Liver (tissue), 9 donors: ENCODE data around the gene ZNF579. TPM values are rescaled to one million over a fixed set of nuclear protein-coding genes. Genes with fewer than 3 reads are reported as not detected.

Experiments used
- DNase-seq: peaks from one replicate; pipeline ENCODE4 v3.0.0-alpha.2; 2017; ENCODE audit warnings: low spot score
- H3K27ac ChIP-seq, 2 donors: one replicate each; pipeline ENCODE4 v1.7.0; 2013; ENCODE audit warnings: inconsistent platforms in 2 of 2, low read length in 2 of 2, control low read depth in 1 of 2, low read depth in 1 of 2, mild to moderate bottlenecking in 1 of 2
- H3K27me3 ChIP-seq, 4 donors: one replicate each; pipeline versions ENCODE4 v1.6.1 to v1.7.0; 2013; ENCODE audit warnings: low read length in 3 of 4, inconsistent platforms in 1 of 4, mild to moderate bottlenecking in 1 of 4, moderate library complexity in 1 of 4; ENCODE audit not compliant: control insufficient read depth in 4 of 4, insufficient read depth in 4 of 4
- H3K36me3 ChIP-seq, 4 donors: one replicate each; pipeline versions ENCODE4 v1.6.1 to v1.7.0; 2013; ENCODE audit warnings: low read length in 3 of 4, mild to moderate bottlenecking in 3 of 4, low read depth in 1 of 4, moderate library complexity in 1 of 4; ENCODE audit not compliant: control insufficient read depth in 4 of 4, insufficient read depth in 3 of 4
- H3K4me1 ChIP-seq, 4 donors: one replicate each; pipeline versions ENCODE4 v1.6.1 to v1.7.0; 2013; ENCODE audit warnings: low read length in 3 of 4, mild to moderate bottlenecking in 3 of 4, moderate library complexity in 1 of 4; ENCODE audit not compliant: control insufficient read depth in 4 of 4, insufficient read depth in 4 of 4
- H3K4me3 ChIP-seq, 3 donors: one replicate each; pipeline versions ENCODE4 v1.6.1 to v1.7.0; 2013; ENCODE audit warnings: low read length in 3 of 3, control low read depth in 1 of 3, low read depth in 1 of 3, mild to moderate bottlenecking in 1 of 3
- H3K9ac ChIP-seq, 2 donors: one replicate each; pipeline ENCODE4 v1.7.0; 2013; ENCODE audit warnings: low read length in 2 of 2, mild to moderate bottlenecking in 2 of 2, moderate library complexity in 2 of 2, control low read depth in 1 of 2, low read depth in 1 of 2
- H3K9me3 ChIP-seq, 4 donors: one replicate each; pipeline versions ENCODE4 v1.6.1 to v1.7.0; 2013; ENCODE audit warnings: low read length in 3 of 4; ENCODE audit not compliant: control insufficient read depth in 4 of 4
- ATF3 ChIP-seq: IDR thresholded peaks from 2 replicates; pipeline ENCODE4 v1.6.1; 2016; ENCODE audit warnings: antibody characterized with exemption
- CTCF ChIP-seq: fragments of 150-350 bp; IDR thresholded peaks from 2 replicates; pipeline ENCODE4 v1.5.1; 2017; ENCODE audit warnings: improper control_type of control experiment, low read depth, low read length; ENCODE audit not compliant: missing input control
- EGR1 ChIP-seq, 2 donors: IDR thresholded peaks; 2 replicates each; pipeline ENCODE4 v1.6.1; 2016 to 2018; ENCODE audit warnings: antibody characterized with exemption in 2 of 2, low read depth in 2 of 2
- FOXA1 ChIP-seq: IDR thresholded peaks from 2 replicates; pipeline ENCODE4 v1.6.1; 2016; ENCODE audit warnings: antibody characterized with exemption
- FOXA2 ChIP-seq: IDR thresholded peaks from 2 replicates; pipeline ENCODE4 v1.6.1; 2016; ENCODE audit warnings: antibody characterized with exemption
- GABPA ChIP-seq, 2 donors: IDR thresholded peaks in 1 of 2; conservative IDR thresholded peaks in 1 of 2; 2 replicates each; pipeline ENCODE4 v1.6.1; 2016; ENCODE audit warnings: antibody characterized with exemption in 2 of 2, mild to moderate bottlenecking in 1 of 2, moderate library complexity in 1 of 2
- HNF4A ChIP-seq, 2 donors: conservative IDR thresholded peaks; 2 replicates each; pipeline ENCODE4 v1.6.1; 2016; ENCODE audit warnings: antibody characterized with exemption in 2 of 2, mild to moderate bottlenecking in 2 of 2
- HNF4G ChIP-seq: IDR thresholded peaks from 2 replicates; pipeline ENCODE4 v1.6.1; 2016; ENCODE audit warnings: antibody characterized with exemption
- JUND ChIP-seq, 2 donors: IDR thresholded peaks; 2 replicates each; pipeline ENCODE4 v1.6.1; 2016; ENCODE audit warnings: antibody characterized with exemption in 2 of 2
- NR2F2 ChIP-seq: IDR thresholded peaks from 2 replicates; pipeline ENCODE4 v1.6.1; 2016; ENCODE audit warnings: antibody characterized with exemption
- RAD21 ChIP-seq, 2 donors: IDR thresholded peaks; 2 replicates each; pipeline ENCODE4 v1.6.1; 2016; ENCODE audit warnings: antibody characterized with exemption in 2 of 2, mild to moderate bottlenecking in 2 of 2
- RXRA ChIP-seq, 2 donors: IDR thresholded peaks; 2 replicates each; pipeline ENCODE4 v1.6.1; 2017 to 2018; ENCODE audit warnings: antibody characterized with exemption in 2 of 2, mild to moderate bottlenecking in 1 of 2
- SP1 ChIP-seq: IDR thresholded peaks from 2 replicates; pipeline ENCODE4 v1.6.1; 2018; ENCODE audit warnings: antibody characterized with exemption, mild to moderate bottlenecking
- TAF1 ChIP-seq: conservative IDR thresholded peaks from 2 replicates; pipeline ENCODE4 v1.6.1; 2016; ENCODE audit warnings: antibody characterized with exemption, mild to moderate bottlenecking
- YY1 ChIP-seq: IDR thresholded peaks from 2 replicates; pipeline ENCODE4 v1.6.1; 2016; ENCODE audit warnings: antibody characterized with exemption, mild to moderate bottlenecking
- ZBTB33 ChIP-seq: IDR thresholded peaks from 2 replicates; pipeline ENCODE4 v1.6.1; 2016; ENCODE audit warnings: antibody characterized with exemption
- WGBS: extraction: QIAGEN DNeasy Blood & Tissue Kit; methylation state at CpG from one replicate; pipeline ENCODE4 v1.1.7; 2013; 5-methylcytosine and 5-hydroxymethylcytosine counted together
- polyA plus RNA-seq, 2 donors: library from polyadenylated mRNA; stranded (reverse) in 1 of 2; unstranded in 1 of 2; fragments of 200-250 nt in 1 of 2; fragments of >200 nt in 1 of 2; fragmentation: Nextera tagmentation in 1 of 2; extraction: Ambion mirVana in 1 of 2; gene quantifications; one replicate each; pipeline versions ENCODE4 v1.2.1 to v1.2.3, GENCODE V29; 2013 to 2015
- total RNA-seq, 2 donors: library from RNA; depleted of rRNA; stranded (reverse); fragments of >200 nt; gene quantifications; one replicate each; pipeline ENCODE4 v1.2.3, GENCODE V29; 2014
- TF ChIP-seq, protein P1 (sequence below): IDR thresholded peaks from 2 replicates; pipeline ENCODE4 v1.6.1; 2016; ENCODE audit warnings: antibody characterized with exemption, mild to moderate bottlenecking
- TF ChIP-seq, protein P2 (sequence below): IDR thresholded peaks from 2 replicates; pipeline ENCODE4 v1.6.1; 2016; ENCODE audit warnings: antibody characterized with exemption
- donor health status: healthy.
- donor health status: healthy.
- donor health status: healthy.
- donor health status: healthy.
- donor health status: healthy.

ZNF579 gene
- total and polyA plus RNA-seq, 4 donors = 0.92 to 3.3 (median 1.2) TPM

DNA sequence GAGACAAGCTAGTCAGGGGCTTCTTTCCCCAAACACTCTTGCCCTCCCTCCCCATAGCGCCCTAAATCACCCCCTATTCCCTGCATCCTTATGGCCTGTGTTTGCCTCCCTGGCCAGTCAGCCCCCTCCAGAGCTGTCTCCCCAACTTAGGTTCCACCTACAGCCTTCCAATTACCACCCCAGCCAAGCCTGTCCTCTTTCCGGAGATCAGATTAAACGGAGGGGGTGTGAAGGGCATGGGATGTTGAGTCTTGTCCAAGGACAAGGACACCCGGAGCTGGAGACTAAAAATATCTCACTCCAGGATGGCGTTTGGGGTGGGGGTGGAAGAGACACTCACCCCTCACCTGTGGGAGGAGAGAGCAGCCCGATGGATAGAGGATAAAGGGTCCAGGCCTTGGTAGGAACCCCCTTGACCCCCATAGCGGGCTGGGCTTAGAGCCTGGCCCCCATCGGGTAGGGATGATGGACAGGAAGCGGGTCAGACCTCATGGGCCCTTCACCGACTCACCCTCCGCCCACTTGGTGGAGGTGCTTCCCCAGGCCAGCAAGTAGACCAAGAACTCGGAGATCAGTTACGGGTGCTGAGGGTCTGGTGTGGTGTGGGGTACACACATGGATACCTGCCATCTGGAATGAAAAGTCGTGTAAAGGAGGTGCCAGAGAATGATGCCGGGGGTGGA is 30.8 kb upstream of the ZNF579 start (continued):
- TF ChIP-seq CTCF = no peak

- TF ChIP-seq, protein P1, sequence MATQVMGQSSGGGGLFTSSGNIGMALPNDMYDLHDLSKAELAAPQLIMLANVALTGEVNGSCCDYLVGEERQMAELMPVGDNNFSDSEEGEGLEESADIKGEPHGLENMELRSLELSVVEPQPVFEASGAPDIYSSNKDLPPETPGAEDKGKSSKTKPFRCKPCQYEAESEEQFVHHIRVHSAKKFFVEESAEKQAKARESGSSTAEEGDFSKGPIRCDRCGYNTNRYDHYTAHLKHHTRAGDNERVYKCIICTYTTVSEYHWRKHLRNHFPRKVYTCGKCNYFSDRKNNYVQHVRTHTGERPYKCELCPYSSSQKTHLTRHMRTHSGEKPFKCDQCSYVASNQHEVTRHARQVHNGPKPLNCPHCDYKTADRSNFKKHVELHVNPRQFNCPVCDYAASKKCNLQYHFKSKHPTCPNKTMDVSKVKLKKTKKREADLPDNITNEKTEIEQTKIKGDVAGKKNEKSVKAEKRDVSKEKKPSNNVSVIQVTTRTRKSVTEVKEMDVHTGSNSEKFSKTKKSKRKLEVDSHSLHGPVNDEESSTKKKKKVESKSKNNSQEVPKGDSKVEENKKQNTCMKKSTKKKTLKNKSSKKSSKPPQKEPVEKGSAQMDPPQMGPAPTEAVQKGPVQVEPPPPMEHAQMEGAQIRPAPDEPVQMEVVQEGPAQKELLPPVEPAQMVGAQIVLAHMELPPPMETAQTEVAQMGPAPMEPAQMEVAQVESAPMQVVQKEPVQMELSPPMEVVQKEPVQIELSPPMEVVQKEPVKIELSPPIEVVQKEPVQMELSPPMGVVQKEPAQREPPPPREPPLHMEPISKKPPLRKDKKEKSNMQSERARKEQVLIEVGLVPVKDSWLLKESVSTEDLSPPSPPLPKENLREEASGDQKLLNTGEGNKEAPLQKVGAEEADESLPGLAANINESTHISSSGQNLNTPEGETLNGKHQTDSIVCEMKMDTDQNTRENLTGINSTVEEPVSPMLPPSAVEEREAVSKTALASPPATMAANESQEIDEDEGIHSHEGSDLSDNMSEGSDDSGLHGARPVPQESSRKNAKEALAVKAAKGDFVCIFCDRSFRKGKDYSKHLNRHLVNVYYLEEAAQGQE = no peak
- TF ChIP-seq TAF1 (no peak), CTCF (no peak), RAD21 (IDR thresholded peaks at IDR 0.05) (no peak), SP1 (no peak), HNF4G (no peak), NR2F2 (no peak), JUND (IDR thresholded peaks at IDR 0.05) (no peak), YY1 (no peak), EGR1 (IDR thresholded peaks at IDR 0.05; ENCODE audit: low read depth in 2 of 2) (no peak), HNF4A (conservative IDR thresholded peaks at IDR 0.05) (no peak), ATF3 (no peak), RXRA (IDR thresholded peaks at IDR 0.05) (no peak), GABPA (IDR thresholded peaks at IDR 0.05 in 1 of 2, conservative IDR thresholded peaks at IDR 0.05 in 1 of 2) (no peak), ZBTB33 (no peak), FOXA2 (no peak), FOXA1 (no peak)
- TF ChIP-seq, protein P2, sequence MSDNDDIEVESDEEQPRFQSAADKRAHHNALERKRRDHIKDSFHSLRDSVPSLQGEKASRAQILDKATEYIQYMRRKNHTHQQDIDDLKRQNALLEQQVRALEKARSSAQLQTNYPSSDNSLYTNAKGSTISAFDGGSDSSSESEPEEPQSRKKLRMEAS = no peak
- Histone ChIP-seq H3K4me1 (peaks cover 0 to 18% (median 15%) of the 10 kb centered on the region in 4 donors), H3K9ac (no peak overlapping the region), H3K4me3 (no peak overlapping the region), H3K27ac (no peak overlapping the region), H3K27me3 (no peaks in the 10 kb centered on the region), H3K36me3 (peaks cover 0 to 8% (median 2%) of the 10 kb centered on the region in 4 donors), H3K9me3 (no peaks in the 10 kb centered on the region)
- 81% methylated on average over 5 of the region's 5 CpGs for WGBS
- no peak for DNase-seq
Observed at GRCh38 chr19:55609326-55609725, 28.7 kb upstream of the ZNF579 start.
